HG02884 (cell line): ENCODE data around the gene COL3A1.
A peak's percentile ranks its signal among the peaks of the same experiment; 100 is the strongest.

Experiments
- ATAC-seq: cut with Tn5 transposase; IDR thresholded peaks from one replicate; pipeline ENCODE4 v1.9.1; 2021; ENCODE audit warnings: mild to moderate bottlenecking, moderate library complexity; ENCODE audit not compliant: unreplicated experiment

Gene COL3A1

GRCh38 chr2:189015359-189015758, 41.2 kb downstream of the COL3A1 start:
- no peak for ATAC-seq

- ATAC-seq = no peak
Measured at GRCh38 chr2:189016311-189016861, 42.2 kb downstream of the COL3A1 start.

- ATAC-seq = no peak
Measured at GRCh38 chr2:189018631-189019030, 44.5 kb downstream of the COL3A1 start.

- ATAC-seq = no peak
Measured at GRCh38 chr2:189020179-189020578, 46.0 kb downstream of the COL3A1 start.

GRCh38 chr2:189022053-189022481, 47.9 kb downstream of the COL3A1 start:
- ATAC-seq = no peak

- no peak for ATAC-seq
Measured at GRCh38 chr2:189022492-189022891, 48.3 kb downstream of the COL3A1 start.

- peak; percentile 81 for ATAC-seq
Measured at GRCh38 chr2:189024901-189025618, 50.9 kb downstream of the COL3A1 start.

- ATAC-seq = no peak
Measured at GRCh38 chr2:189037518-189037917, 63.3 kb downstream of the COL3A1 start.

GRCh38 chr2:189045836-189046235, 71.7 kb downstream of the COL3A1 start:
- ATAC-seq = no peak

- no peak for ATAC-seq
Measured at GRCh38 chr2:189046320-189046719, 72.1 kb downstream of the COL3A1 start.

- ATAC-seq = no peak
Measured at GRCh38 chr2:189047171-189047888, 73.2 kb downstream of the COL3A1 start.

GRCh38 chr2:189048189-189048588, 74.0 kb downstream of the COL3A1 start:
- ATAC-seq = no peak

- ATAC-seq = no peak
Measured at GRCh38 chr2:189049709-189050164, 75.6 kb downstream of the COL3A1 start.

- ATAC-seq = no peak
Measured at GRCh38 chr2:189050165-189050712, 76.1 kb downstream of the COL3A1 start.

GRCh38 chr2:189056200-189057106, 82.3 kb downstream of the COL3A1 start:
- no peak for ATAC-seq

GRCh38 chr2:189057316-189057715, 83.1 kb downstream of the COL3A1 start:
- no peak for ATAC-seq

- no peak for ATAC-seq
Measured at GRCh38 chr2:189060096-189060642, 86.0 kb downstream of the COL3A1 start.
